Vagina (tissue), 2 donors: Measurements from ENCODE around the gene SULF2.

Experiments used
- CTCF ChIP-seq, 3 experiments: fragments of 450-650 bp in 2 of 3; fragments of 200-600 bp in 1 of 3; sonication (generic) in 1 of 3; IDR thresholded peaks; one replicate each; pipeline ENCODE4 v1.5.1; 2017 to 2019; ENCODE audit warnings: antibody characterized with exemption in 3 of 3, mild to moderate bottlenecking in 2 of 3, moderate library complexity in 2 of 3
- POLR2A ChIP-seq, 2 donors: fragments of 450-650 bp; IDR thresholded peaks; one replicate each; pipeline ENCODE4 v1.6.1; 2017; ENCODE audit warnings: antibody characterized with exemption in 2 of 2, mild to moderate bottlenecking in 2 of 2, moderate library complexity in 2 of 2
- POLR2AphosphoS5 ChIP-seq, 2 donors: sonication (generic); formaldehyde crosslinking; IDR thresholded peaks; one replicate each; pipeline ENCODE4 v1.9.0; 2017; ENCODE audit warnings: antibody characterized with exemption in 2 of 2, mild to moderate bottlenecking in 2 of 2, low read depth in 1 of 2; ENCODE audit not compliant: insufficient read depth in 1 of 2

- TF ChIP-seq CTCF (IDR thresholded peaks at IDR 0.05) = no peak
- TF ChIP-seq POLR2A (IDR thresholded peaks at IDR 0.05) = no peak
- no peak for TF ChIP-seq POLR2AphosphoS5 (IDR thresholded peaks at IDR 0.05; ENCODE audit: insufficient read depth in 1 of 2, low read depth in 1 of 2)
Measured at GRCh38 chr20:47754946-47755652, 30.2 kb downstream of the SULF2 start.
